Mesenchymal stem cell (in vitro differentiated cells and primary cell): ENCODE data around the gene CTCFL.
"Not testable (repeated sequence)": the region's sequence is repeated elsewhere in the genome, so short reads cannot be mapped to it uniquely, and the experiment has no call there.

Source experiments
- DNase-seq: peaks from one replicate; pipeline ENCODE4 v3.0.0-alpha.2; 2013
- H2AFZ ChIP-seq: one replicate; pipeline ENCODE4 v1.6.1; 2013; ENCODE audit warnings: low read depth, mild to moderate bottlenecking, control low read depth, inconsistent platforms, low read length, moderate library complexity
- H2AK5ac ChIP-seq: 2 replicates; pipeline ENCODE4 v1.6.1; 2013; ENCODE audit warnings: low read length, moderate library complexity, mild to moderate bottlenecking, inconsistent platforms; ENCODE audit not compliant: severe bottlenecking
- H2BK120ac ChIP-seq: one replicate; pipeline ENCODE4 v1.6.1; 2013; ENCODE audit warnings: low read depth, mild to moderate bottlenecking, inconsistent platforms, low read length, moderate library complexity
- H2BK12ac ChIP-seq, 2 experiments: one replicate each; pipeline ENCODE4 v1.6.1; 2013; ENCODE audit warnings: inconsistent platforms in 2 of 2, low read length in 2 of 2, mild to moderate bottlenecking in 2 of 2, moderate library complexity in 2 of 2, control low read depth in 1 of 2
- H2BK15ac ChIP-seq: one replicate; pipeline ENCODE4 v1.6.1; 2013; ENCODE audit warnings: mild to moderate bottlenecking, low read depth, inconsistent platforms; ENCODE audit not compliant: poor library complexity, severe bottlenecking
- H2BK5ac ChIP-seq: 2 replicates; pipeline ENCODE4 v1.6.1; 2013; ENCODE audit warnings: low read depth, mild to moderate bottlenecking, low read length, control low read depth, inconsistent platforms; ENCODE audit not compliant: poor library complexity, severe bottlenecking
- H3K14ac ChIP-seq, 2 experiments: one replicate each; pipeline ENCODE4 v1.6.1; 2013; ENCODE audit warnings: inconsistent platforms in 2 of 2, low read length in 2 of 2, control low read depth in 1 of 2, mild to moderate bottlenecking in 1 of 2, moderate library complexity in 1 of 2
- H3K18ac ChIP-seq, 2 experiments: one replicate each; pipeline ENCODE4 v1.6.1; 2013; ENCODE audit warnings: inconsistent platforms in 2 of 2, low read length in 2 of 2, control low read depth in 1 of 2, low read depth in 1 of 2, mild to moderate bottlenecking in 1 of 2
- H3K23ac ChIP-seq, 2 experiments: one replicate each; pipeline ENCODE4 v1.6.1; 2013; ENCODE audit warnings: inconsistent platforms in 2 of 2, low read length in 2 of 2, mild to moderate bottlenecking in 2 of 2, moderate library complexity in 2 of 2, control low read depth in 1 of 2
- H3K27ac ChIP-seq: 2 replicates; pipeline ENCODE4 v1.5.1; 2013; ENCODE audit warnings: mild to moderate bottlenecking, moderate library complexity, low read length, control low read depth, inconsistent platforms; ENCODE audit not compliant: poor library complexity, severe bottlenecking
- H3K27me3 ChIP-seq, 2 experiments: 2 replicates each; pipeline versions ENCODE4 v1.6.1 to v1.7.0; 2013; ENCODE audit warnings: low read length in 2 of 2, mild to moderate bottlenecking in 2 of 2, moderate library complexity in 2 of 2, control low read depth in 1 of 2, inconsistent platforms in 1 of 2; ENCODE audit not compliant: control insufficient read depth in 1 of 2, insufficient read depth in 1 of 2
- H3K36me3 ChIP-seq, 2 experiments: 2 replicates each; pipeline versions ENCODE4 v1.6.1 to v1.7.0; 2013; ENCODE audit warnings: low read length in 2 of 2, control low read depth in 1 of 2, inconsistent platforms in 1 of 2, low read depth in 1 of 2, mild to moderate bottlenecking in 1 of 2; ENCODE audit not compliant: insufficient read depth in 2 of 2, control insufficient read depth in 1 of 2
- H3K4ac ChIP-seq, 2 experiments: one replicate each; pipeline ENCODE4 v1.6.1; 2013; ENCODE audit warnings: inconsistent platforms in 2 of 2, low read length in 2 of 2, mild to moderate bottlenecking in 2 of 2, moderate library complexity in 2 of 2, control low read depth in 1 of 2, low read depth in 1 of 2
- H3K4me1 ChIP-seq: 2 replicates; pipeline ENCODE4 v1.6.1; 2013; ENCODE audit warnings: low read depth, low read length, control low read depth; ENCODE audit not compliant: control insufficient read depth, insufficient read depth
- H3K4me2 ChIP-seq: 2 replicates; pipeline ENCODE4 v1.6.1; 2013; ENCODE audit warnings: low read length, mild to moderate bottlenecking, inconsistent platforms; ENCODE audit not compliant: poor library complexity, severe bottlenecking
- H3K4me3 ChIP-seq, 2 experiments: 2 replicates each; pipeline versions ENCODE4 v1.5.1 to v1.7.0; 2013; ENCODE audit warnings: low read length in 2 of 2, mild to moderate bottlenecking in 2 of 2, control low read depth in 1 of 2, low read depth in 1 of 2; ENCODE audit not compliant: insufficient read depth in 1 of 2
- H3K79me1 ChIP-seq: replicated peaks from 2 replicates; pipeline ENCODE4 v1.6.1; 2013; ENCODE audit warnings: mild to moderate bottlenecking, control low read depth, low read length, inconsistent platforms; ENCODE audit not compliant: poor library complexity, severe bottlenecking
- H3K9ac ChIP-seq: 2 replicates; pipeline ENCODE4 v1.7.0; 2013; ENCODE audit warnings: mild to moderate bottlenecking, low read length, moderate library complexity
- H3K9me3 ChIP-seq: 2 replicates; pipeline ENCODE4 v1.7.0; 2013; ENCODE audit warnings: mild to moderate bottlenecking, low read length; ENCODE audit not compliant: control insufficient read depth
- H4K8ac ChIP-seq: one replicate; pipeline ENCODE4 v1.6.1; 2013; ENCODE audit warnings: inconsistent platforms, mild to moderate bottlenecking, low read length, moderate library complexity
- H4K91ac ChIP-seq: one replicate; pipeline ENCODE4 v1.6.1; 2013; ENCODE audit warnings: mild to moderate bottlenecking, low read length, inconsistent platforms
- WGBS: methylation state at CpG from one replicate; pipeline ENCODE4 v1.1.7; 2013; ENCODE audit warnings: mixed read lengths; 5-methylcytosine and 5-hydroxymethylcytosine counted together

CTCFL gene

GRCh38 chr20:57512432-57512831, 12.5 kb downstream of the CTCFL start:
- Histone ChIP-seq H3K4me2 (no peak overlapping the region), H3K27ac (no peak overlapping the region), H4K91ac (no peak overlapping the region), H3K27me3 (peaks cover 4 to 12% of the 10 kb centered on the region in 2 experiments), H2BK15ac (no peak overlapping the region), H3K18ac (no peak overlapping the region), H2BK120ac (no peak overlapping the region), H3K23ac (no peak overlapping the region), H3K9ac (no peak overlapping the region), H2BK12ac (no peak overlapping the region), H3K79me1 (no peaks in the 10 kb centered on the region), H4K8ac (no peak overlapping the region), H3K9me3 (no peaks in the 10 kb centered on the region), H3K4ac (no peak overlapping the region), H3K4me1 (peaks cover 1% of the 10 kb centered on the region), H2BK5ac (no peak overlapping the region), H3K36me3 (no peaks in the 10 kb centered on the region), H2AFZ (no peak overlapping the region), H3K4me3 (no peak overlapping the region), H3K14ac (no peak overlapping the region), H2AK5ac (no peak overlapping the region)
- WGBS = 94% methylated on average over 5 of the region's 5 CpGs
- no peak for DNase-seq

GRCh38 chr20:57511709-57512108, 13.2 kb downstream of the CTCFL start:
- not testable (repeated sequence) for H3K23ac ChIP-seq, DNase-seq, H3K4me3 ChIP-seq, H3K79me1 ChIP-seq, H3K27ac ChIP-seq, H2BK12ac ChIP-seq, H4K91ac ChIP-seq, H4K8ac ChIP-seq, H2AFZ ChIP-seq, H3K36me3 ChIP-seq, H3K9me3 ChIP-seq, H3K18ac ChIP-seq, H2AK5ac ChIP-seq, H3K4ac ChIP-seq, H2BK15ac ChIP-seq, H3K14ac ChIP-seq, H3K27me3 ChIP-seq, H2BK120ac ChIP-seq, H3K9ac ChIP-seq, H2BK5ac ChIP-seq, H3K4me1 ChIP-seq, H3K4me2 ChIP-seq
- 79% methylated on average over 5 of the region's 7 CpGs for WGBS

GRCh38 chr20:57509665-57510237, 15.2 kb downstream of the CTCFL start:
- Histone ChIP-seq H2BK15ac (no peak overlapping the region), H2BK12ac (no peak overlapping the region), H4K8ac (no peak overlapping the region), H2AK5ac (no peak overlapping the region), H3K9me3 (no peaks in the 10 kb centered on the region), H3K36me3 (no peaks in the 10 kb centered on the region), H3K79me1 (no peaks in the 10 kb centered on the region), H3K4me1 (peaks cover 5% of the 10 kb centered on the region), H2BK120ac (no peak overlapping the region), H3K27me3 (peaks cover 4 to 11% of the 10 kb centered on the region in 2 experiments), H3K4ac (no peak overlapping the region), H3K14ac (no peak overlapping the region), H3K18ac (no peak overlapping the region), H2AFZ (no peak overlapping the region), H4K91ac (no peak overlapping the region), H3K23ac (no peak overlapping the region), H3K4me3 (no peak overlapping the region), H3K4me2 (no peak overlapping the region), H2BK5ac (no peak overlapping the region), H3K27ac (no peak overlapping the region), H3K9ac (no peak overlapping the region)
- WGBS = 75% methylated on average over 5 of the region's 5 CpGs
- no peak for DNase-seq

GRCh38 chr20:57508831-57509230, 16.1 kb downstream of the CTCFL start:
- DNase-seq = no peak
- Histone ChIP-seq H3K27ac (no peak overlapping the region), H3K18ac (no peak overlapping the region), H3K4me1 (peaks cover 5% of the 10 kb centered on the region), H2BK12ac (no peak overlapping the region), H3K9me3 (no peaks in the 10 kb centered on the region), H2AFZ (no peak overlapping the region), H3K14ac (no peak overlapping the region), H4K8ac (no peak overlapping the region), H4K91ac (no peak overlapping the region), H2BK120ac (no peak overlapping the region), H3K23ac (no peak overlapping the region), H3K27me3 (peaks cover 4 to 15% of the 10 kb centered on the region in 2 experiments), H2AK5ac (no peak overlapping the region), H2BK15ac (no peak overlapping the region), H3K9ac (no peak overlapping the region), H3K36me3 (no peaks in the 10 kb centered on the region), H3K4ac (no peak overlapping the region), H2BK5ac (no peak overlapping the region), H3K79me1 (no peaks in the 10 kb centered on the region), H3K4me2 (no peak overlapping the region), H3K4me3 (no peak overlapping the region)
- 84% methylated on average over 5 of the region's 5 CpGs for WGBS
